ENCODE results near the gene EDA.

The EDA gene

GRCh38 chrX:69627744-69628143, 11.8 kb downstream of the EDA start:
- TF ChIP-seq JUND (IDR thresholded peaks at IDR 0.05; ENCODE audit: low read depth) = no peak
- DNase-seq (ENCODE audit: low read depth in 1 of 2, low spot score in 1 of 2) = no peak
- in situ Hi-C loops (cut with HindIII; ENCODE audit: low pct_unique_long_range_greater_than_20kb, low sequenced_read_pairs) = no loop called here

GRCh38 chrX:69630147-69630546, 14.2 kb downstream of the EDA start:
- no peak for DNase-seq (ENCODE audit: low read depth in 1 of 2, low spot score in 1 of 2)
- no peak for TF ChIP-seq JUND (IDR thresholded peaks at IDR 0.05; ENCODE audit: low read depth)
- in situ Hi-C loops (cut with HindIII; ENCODE audit: low pct_unique_long_range_greater_than_20kb, low sequenced_read_pairs) = no loop called here

- no peak for TF ChIP-seq JUND (IDR thresholded peaks at IDR 0.05; ENCODE audit: low read depth)
- no peak for DNase-seq (ENCODE audit: low read depth in 1 of 2, low spot score in 1 of 2)
- in situ Hi-C loops (cut with HindIII; ENCODE audit: low pct_unique_long_range_greater_than_20kb, low sequenced_read_pairs) = no loop called here
Measured at GRCh38 chrX:69664693-69665092, 48.8 kb downstream of the EDA start.

GRCh38 chrX:69670001-69670555, 54.2 kb downstream of the EDA start:
- no peak for TF ChIP-seq JUND (IDR thresholded peaks at IDR 0.05; ENCODE audit: low read depth)
- no peak for DNase-seq (ENCODE audit: low read depth in 1 of 2, low spot score in 1 of 2)

DNA sequence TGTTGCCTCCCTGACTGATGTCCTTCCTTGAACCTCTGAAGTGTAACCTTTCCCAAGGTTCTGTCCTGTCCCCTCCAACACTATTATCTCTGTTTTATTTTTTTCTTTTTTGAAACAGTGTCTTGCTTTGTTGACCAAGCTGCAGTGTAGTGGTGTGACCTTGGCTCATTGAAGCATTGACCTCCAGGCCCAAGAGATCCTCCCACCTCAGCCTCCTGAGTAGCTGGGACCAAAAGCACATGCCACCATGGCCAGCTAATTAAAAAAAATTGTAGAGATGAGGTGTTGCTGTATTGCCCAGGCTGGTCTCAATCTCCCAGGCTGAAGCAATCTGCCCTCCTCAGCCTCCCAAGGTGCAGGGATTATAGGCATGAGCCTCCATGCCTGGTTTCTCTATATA, 59.0 kb downstream of the EDA start:
- DNase-seq (ENCODE audit: low read depth in 1 of 2, low spot score in 1 of 2) = no peak
- in situ Hi-C loops (cut with HindIII; ENCODE audit: low pct_unique_long_range_greater_than_20kb, low sequenced_read_pairs) = no loop called here
- no peak for TF ChIP-seq JUND (IDR thresholded peaks at IDR 0.05; ENCODE audit: low read depth)

More at GRCh38 chrX:69670001-69670555, 54.2 kb downstream of the EDA start:
- in situ Hi-C loops (cut with HindIII; ENCODE audit: low pct_unique_long_range_greater_than_20kb, low sequenced_read_pairs) = no loop called here

GRCh38 chrX:69705818-69706217, 89.9 kb downstream of the EDA start:
- in situ Hi-C loops (cut with HindIII; ENCODE audit: low pct_unique_long_range_greater_than_20kb, low sequenced_read_pairs) = no loop called here
- no peak for TF ChIP-seq JUND (IDR thresholded peaks at IDR 0.05; ENCODE audit: low read depth)
- no peak for DNase-seq (ENCODE audit: low read depth in 1 of 2, low spot score in 1 of 2)

- in situ Hi-C loops (cut with HindIII; ENCODE audit: low pct_unique_long_range_greater_than_20kb, low sequenced_read_pairs) = no loop called here
- DNase-seq (ENCODE audit: low read depth in 1 of 2, low spot score in 1 of 2) = no peak
- TF ChIP-seq JUND (IDR thresholded peaks at IDR 0.05; ENCODE audit: low read depth) = no peak
Measured at GRCh38 chrX:69718102-69718501, 102.2 kb downstream of the EDA start.

GRCh38 chrX:69724307-69724706, 108.4 kb downstream of the EDA start:
- in situ Hi-C loops (cut with HindIII; ENCODE audit: low pct_unique_long_range_greater_than_20kb, low sequenced_read_pairs) = no loop called here
- TF ChIP-seq JUND (IDR thresholded peaks at IDR 0.05; ENCODE audit: low read depth) = no peak
- no peak for DNase-seq (ENCODE audit: low read depth in 1 of 2, low spot score in 1 of 2)

DNA sequence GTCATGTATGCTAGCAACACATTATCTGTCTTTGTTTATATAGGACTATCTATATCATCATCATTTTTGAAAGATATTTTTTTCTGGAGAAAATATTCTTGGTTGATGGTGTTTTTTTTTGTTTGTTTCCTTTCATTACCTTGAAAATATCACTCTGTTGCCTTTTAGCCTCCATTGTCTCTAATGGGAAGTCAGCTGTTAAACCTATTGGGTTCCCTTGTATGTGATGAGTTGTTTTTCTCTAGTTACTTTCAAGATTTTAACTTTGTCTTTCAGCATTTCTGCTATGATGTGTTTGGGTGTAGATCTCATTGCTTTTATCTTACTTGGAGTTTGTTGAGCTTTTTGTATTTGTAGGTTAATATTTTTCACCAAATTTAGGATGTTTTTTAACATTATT, 124.4 kb downstream of the EDA start:
- no peak for TF ChIP-seq JUND (IDR thresholded peaks at IDR 0.05; ENCODE audit: low read depth)
- no peak for DNase-seq (ENCODE audit: low read depth in 1 of 2, low spot score in 1 of 2)
- in situ Hi-C loops (cut with HindIII; ENCODE audit: low pct_unique_long_range_greater_than_20kb, low sequenced_read_pairs) = no loop called here

DNA sequence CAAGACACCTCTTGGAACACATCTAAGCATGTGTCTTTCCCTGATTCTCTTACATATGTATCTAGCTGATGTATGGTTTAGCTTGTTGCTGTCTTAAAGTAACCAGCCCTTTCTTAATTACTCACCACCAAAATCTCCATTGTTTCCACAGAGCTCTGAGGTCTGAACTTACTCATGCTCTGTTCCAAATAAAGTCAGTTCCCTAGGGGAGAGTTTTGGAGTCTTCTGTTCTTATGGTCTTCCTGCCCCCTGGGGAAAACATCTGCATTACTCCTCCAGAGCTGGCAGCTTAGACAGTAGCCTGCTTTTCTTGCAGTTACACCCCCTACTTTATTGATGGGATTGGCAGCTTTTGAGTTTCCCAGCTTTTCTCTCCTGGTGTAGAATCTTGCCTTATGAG, 125.8 kb downstream of the EDA start:
- in situ Hi-C loops (cut with HindIII; ENCODE audit: low pct_unique_long_range_greater_than_20kb, low sequenced_read_pairs) = no loop called here
- no peak for TF ChIP-seq JUND (IDR thresholded peaks at IDR 0.05; ENCODE audit: low read depth)

GRCh38 chrX:69746051-69746450, 130.1 kb downstream of the EDA start:
- in situ Hi-C loops (cut with HindIII; ENCODE audit: low pct_unique_long_range_greater_than_20kb, low sequenced_read_pairs) = no loop called here
- TF ChIP-seq JUND (IDR thresholded peaks at IDR 0.05; ENCODE audit: low read depth) = no peak

More for the DNA sequence above, 125.8 kb downstream of the EDA start:
- DNase-seq (ENCODE audit: low read depth in 1 of 2, low spot score in 1 of 2) = no peak

GRCh38 chrX:69748055-69748454, 132.1 kb downstream of the EDA start:
- no peak for DNase-seq (ENCODE audit: low read depth in 1 of 2, low spot score in 1 of 2)
- in situ Hi-C loops (cut with HindIII; ENCODE audit: low pct_unique_long_range_greater_than_20kb, low sequenced_read_pairs) = no loop called here
- no peak for TF ChIP-seq JUND (IDR thresholded peaks at IDR 0.05; ENCODE audit: low read depth)

More at GRCh38 chrX:69746051-69746450, 130.1 kb downstream of the EDA start:
- no peak for DNase-seq (ENCODE audit: low read depth in 1 of 2, low spot score in 1 of 2)

DNA sequence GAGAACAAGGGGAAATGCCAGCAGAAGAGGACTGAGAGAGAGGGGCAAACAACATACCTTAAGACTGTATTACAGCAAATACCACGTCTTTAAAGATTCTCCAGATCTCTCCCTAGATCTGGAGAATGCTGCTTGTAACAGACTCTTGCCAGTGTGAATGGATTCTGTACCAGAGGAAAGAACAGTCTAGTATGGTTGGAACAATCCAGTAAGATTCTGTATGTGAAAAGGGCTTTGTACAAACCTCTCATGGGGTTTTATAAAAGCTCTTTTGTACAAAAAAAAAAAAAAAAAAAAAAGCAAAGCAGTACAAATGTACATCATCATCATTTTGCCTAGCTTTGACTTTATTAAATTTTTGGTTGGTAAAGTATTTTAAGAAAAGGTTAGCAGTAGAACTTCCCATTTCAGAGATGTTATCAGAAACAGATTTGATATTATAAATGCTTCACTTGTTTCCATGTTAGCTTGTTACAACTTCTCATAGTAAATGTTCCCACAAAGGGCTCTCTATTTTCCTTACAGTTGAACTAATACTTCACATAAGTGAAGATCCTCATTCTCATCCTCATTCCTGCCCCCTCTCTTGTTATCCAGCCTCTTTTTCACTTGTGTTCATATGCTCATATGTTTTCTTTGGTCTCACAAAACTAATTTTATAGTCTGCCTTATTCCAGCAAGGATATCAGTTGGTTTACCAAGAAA, 144.2 kb downstream of the EDA start:
- TF ChIP-seq JUND (IDR thresholded peaks at IDR 0.05; ENCODE audit: low read depth) = no peak
- no peak for DNase-seq (ENCODE audit: low read depth in 1 of 2, low spot score in 1 of 2)
- in situ Hi-C loops (cut with HindIII; ENCODE audit: low pct_unique_long_range_greater_than_20kb, low sequenced_read_pairs) = no loop called here

GRCh38 chrX:69761633-69762032, 145.7 kb downstream of the EDA start:
- DNase-seq (ENCODE audit: low read depth in 1 of 2, low spot score in 1 of 2) = no peak
- in situ Hi-C loops (cut with HindIII; ENCODE audit: low pct_unique_long_range_greater_than_20kb, low sequenced_read_pairs) = no loop called here
- no peak for TF ChIP-seq JUND (IDR thresholded peaks at IDR 0.05; ENCODE audit: low read depth)

All from T47D (cell line).